ENCODE results near the gene EFCAB6.

Gene EFCAB6

DNA sequence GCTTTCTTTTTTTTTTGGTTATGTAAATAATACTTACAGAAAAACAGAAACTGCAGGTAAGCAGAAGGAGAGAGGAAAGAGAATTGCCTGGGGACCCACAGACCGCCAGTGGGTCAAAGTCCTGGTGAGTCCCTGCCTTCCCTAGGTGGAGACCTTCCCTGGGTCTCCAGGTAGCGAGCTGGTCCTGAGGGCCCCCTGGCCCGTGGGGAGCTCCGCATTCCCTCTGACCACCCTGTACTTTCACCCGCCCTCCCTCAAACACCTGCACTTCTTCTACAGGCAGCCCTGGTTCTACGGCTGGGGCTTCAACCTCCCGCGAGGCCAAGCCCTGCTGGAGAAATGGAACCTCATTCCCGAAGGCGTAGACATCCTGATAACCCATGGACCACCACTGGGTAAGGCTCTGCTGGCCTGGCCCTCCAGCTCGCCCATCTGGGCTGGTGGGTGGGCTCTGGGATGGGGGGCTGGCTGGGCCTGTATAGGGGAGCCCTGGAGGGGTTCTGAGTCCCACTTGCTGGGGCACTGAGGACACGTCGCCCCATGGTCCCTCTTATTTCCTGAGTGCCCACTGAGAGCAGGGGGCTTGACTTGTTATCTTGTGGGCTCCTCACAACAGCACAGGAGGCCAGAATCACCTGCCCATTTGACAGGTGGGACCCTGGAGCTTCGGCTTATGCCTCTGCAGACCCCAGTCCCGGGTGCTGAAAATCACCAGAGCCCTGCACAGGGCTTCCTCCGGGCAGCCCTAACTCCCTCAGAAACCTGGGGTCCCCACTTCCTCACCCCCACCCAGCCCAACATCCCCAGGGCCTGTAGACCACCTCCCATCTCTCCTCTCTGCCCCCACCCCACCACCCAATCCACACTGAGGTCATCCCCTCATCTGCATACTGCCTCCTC is 313.9 kb downstream of the EFCAB6 start:
- DNase-seq: no peak

- DNase-seq: no peak
Measured at GRCh38 chr22:43493297-43493696, 318.8 kb downstream of the EFCAB6 start.

GRCh38 chr22:43491737-43492136 is 320.4 kb downstream of the EFCAB6 start:
- DNase-seq: no peak

DNA sequence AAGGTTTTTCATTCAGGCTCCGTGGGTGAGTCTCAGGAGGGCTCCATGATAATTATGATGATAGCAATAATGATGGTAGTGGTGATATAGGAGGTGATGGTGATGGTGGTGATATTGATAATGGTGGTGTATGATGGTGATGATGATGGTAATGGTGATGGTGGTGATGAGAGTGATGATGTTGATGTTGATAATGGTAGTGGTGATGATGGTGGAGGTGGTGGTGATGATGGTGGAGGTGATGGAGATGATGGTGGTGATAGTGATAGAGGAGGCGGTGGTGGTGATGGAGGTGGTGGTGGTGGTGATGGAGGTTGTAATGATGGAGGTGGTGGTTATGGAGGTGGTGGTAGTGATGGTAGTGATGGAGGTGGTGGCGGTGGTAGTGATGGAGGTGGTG is 320.9 kb downstream of the EFCAB6 start:
- DNase-seq: no peak

- DNase-seq: no peak
Measured at GRCh38 chr22:43490311-43490710, 321.8 kb downstream of the EFCAB6 start.

GRCh38 chr22:43488937-43489336 is 323.2 kb downstream of the EFCAB6 start:
- DNase-seq: no peak

DNA sequence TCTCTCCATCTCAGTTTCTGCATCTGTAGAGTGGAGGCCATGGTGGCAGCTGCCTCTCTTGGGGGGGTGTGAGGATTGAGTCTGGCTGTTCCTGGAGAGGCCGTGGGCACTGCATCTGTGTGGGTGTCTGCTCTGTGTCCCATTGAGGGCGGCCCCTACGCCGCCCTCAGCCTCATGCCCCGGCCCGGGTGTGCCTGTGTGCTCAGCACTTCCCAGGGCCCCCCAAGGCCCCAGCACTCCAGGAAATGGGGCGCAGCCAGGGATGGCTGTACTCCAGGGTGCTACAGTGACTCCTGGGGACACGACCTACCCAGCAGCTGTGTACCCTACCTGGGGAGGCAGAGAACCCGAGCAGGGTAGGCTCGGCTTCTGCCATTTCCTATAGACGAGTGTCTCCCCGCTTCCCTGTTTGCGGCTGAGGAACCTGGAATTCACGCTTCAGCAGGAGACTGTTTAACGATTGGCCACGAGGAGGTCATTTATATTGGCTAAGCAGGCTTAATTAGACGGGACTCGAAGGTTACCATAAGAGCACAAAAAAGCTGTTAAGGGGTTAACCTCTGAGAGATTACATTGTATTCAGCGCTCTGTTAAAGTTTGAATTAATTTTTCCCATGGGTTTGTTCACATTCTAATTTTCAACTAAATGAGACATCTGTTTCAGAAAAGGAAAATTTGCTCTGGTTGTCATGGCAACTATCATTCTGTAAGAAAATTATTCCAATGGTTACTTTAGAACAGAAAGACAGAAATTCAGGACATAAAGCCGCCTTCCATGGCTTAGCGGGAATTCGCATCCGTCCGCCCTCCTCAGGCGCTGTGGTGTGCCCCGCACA is 323.9 kb downstream of the EFCAB6 start:
- no peak for DNase-seq

GRCh38 chr22:43487311-43488030 is 324.6 kb downstream of the EFCAB6 start:
- DNase-seq: no peak

GRCh38 chr22:43485502-43486089 is 326.5 kb downstream of the EFCAB6 start:
- no peak for DNase-seq

GRCh38 chr22:43484227-43484626 is 327.9 kb downstream of the EFCAB6 start:
- no peak for DNase-seq

GRCh38 chr22:43483669-43484068 is 328.4 kb downstream of the EFCAB6 start:
- no peak for DNase-seq

DNA sequence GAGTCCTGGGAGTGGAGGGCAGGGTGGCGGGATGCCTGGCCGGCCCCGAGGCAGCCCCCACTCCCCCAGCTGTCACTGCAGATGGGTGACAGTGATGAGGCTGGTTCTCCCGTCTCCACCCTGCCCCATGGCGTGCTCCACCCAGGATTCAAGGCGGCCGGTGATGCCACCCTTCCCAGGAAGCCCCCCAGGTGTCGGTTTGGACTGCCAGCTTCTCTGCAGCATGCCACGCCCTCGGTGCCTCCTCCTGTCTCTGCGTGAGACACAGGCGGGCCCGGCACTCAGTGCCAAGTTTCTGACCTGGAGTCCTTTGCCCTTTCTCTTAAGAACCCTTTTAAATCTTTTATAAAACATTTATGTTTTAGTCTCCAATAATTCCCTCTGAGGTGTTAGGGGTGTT is 328.8 kb downstream of the EFCAB6 start:
- no peak for DNase-seq

DNA sequence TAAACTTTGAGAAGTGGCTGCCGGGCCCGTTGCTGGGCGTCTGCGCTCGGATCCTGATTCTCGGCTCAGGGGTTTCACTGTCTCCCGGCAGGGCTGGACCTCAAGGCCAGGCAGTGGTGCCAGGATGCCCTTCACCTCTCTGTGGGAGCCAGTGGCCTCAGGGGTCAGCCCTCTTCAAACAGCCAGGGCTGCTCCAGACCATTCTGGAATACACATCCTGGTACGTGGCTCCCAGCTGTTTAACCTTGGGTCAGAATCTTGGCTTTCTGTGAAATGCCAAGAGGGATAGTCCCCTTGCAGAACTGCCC is 329.8 kb downstream of the EFCAB6 start:
- no peak for DNase-seq

DNA sequence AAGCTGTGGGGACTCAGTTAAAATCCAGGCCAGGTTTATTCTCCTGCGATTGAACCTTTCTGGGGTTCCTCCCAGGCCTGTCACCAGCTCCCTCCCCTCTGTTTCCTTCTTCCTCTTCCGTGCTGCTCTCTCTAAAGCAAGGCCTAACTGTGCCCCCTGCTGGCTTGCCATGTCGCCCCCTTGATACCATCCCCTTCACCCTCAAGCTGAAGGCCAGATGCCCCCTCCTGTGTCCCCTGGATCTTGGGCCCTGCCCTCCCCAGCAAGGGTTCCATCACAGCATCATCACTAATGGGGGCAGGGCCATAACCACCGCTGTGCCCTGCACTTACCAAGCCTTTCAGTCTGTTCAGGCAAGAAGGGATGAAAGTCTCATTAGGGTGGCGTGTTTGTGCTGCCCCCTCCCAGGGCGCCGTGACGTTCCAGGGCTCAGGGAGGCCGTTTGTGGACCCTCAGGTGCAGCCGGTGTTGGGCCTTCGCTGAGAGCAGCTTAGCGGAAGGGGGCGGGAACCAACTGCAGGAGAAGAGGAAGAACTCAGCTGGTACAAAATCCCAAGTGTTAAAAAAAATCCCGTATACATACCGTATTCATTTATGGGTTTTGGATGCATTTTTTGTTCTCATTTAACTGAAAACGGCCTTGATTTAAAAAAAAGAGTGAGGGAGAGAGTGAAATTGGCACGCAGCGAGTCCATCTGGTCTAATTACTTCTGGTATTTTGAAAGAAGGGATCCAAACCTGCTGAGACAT is 330.4 kb downstream of the EFCAB6 start:
- no peak for DNase-seq

DNA sequence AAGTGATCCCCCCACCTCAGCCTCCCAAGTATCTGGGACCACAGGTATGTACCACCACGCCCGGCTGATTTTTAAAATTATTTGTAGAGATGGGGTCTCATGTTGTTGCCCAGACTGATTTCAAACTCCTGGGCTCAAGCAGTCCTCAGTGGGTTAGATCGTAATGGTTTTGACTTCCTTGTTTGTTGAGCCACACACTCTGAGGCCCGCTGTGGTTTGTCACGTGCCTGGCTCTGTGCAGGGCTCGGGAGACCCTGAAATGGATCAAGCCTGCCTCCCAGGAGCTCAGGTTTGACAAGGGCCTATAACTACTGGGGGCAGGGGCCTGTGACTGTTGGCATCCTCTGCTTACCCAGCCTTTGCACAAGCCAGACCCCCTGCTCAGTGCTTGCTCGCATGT is 332.1 kb downstream of the EFCAB6 start:
- no peak for DNase-seq

GRCh38 chr22:43479301-43479950 is 332.7 kb downstream of the EFCAB6 start:
- DNase-seq: no peak

Data from NCI-H774 (cell line).